Neutrophil (primary cell): Measurements from ENCODE around the gene COX8C.
A peak's percentile ranks its signal among the peaks of the same experiment; 100 is the strongest.

Source experiments
- H3K27ac ChIP-seq: fragments of 200-600 bp; sonication (generic); 2 replicates; pipeline ENCODE4 v1.5.1; 2016; ENCODE audit warnings: mild to moderate bottlenecking, moderate library complexity
- H3K27me3 ChIP-seq: fragments of 200-600 bp; sonication (generic); 2 replicates; pipeline ENCODE4 v1.6.0; 2016; ENCODE audit warnings: mild to moderate bottlenecking
- H3K36me3 ChIP-seq: fragments of 200-600 bp; sonication (generic); 2 replicates; pipeline ENCODE4 v1.5.1; 2017
- H3K4me1 ChIP-seq, 2 experiments: fragments of 200-600 bp in 1 of 2; sonication (generic) in 1 of 2; 1 replicate in 1 of 2; 2 replicates in 1 of 2; pipeline versions ENCODE4 v1.5.1 to v1.6.1; 2013 to 2016; ENCODE audit warnings: low read depth in 1 of 2, low read length in 1 of 2, mild to moderate bottlenecking in 1 of 2, moderate library complexity in 1 of 2; ENCODE audit not compliant: control insufficient read depth in 1 of 2, insufficient read depth in 1 of 2
- H3K4me3 ChIP-seq, 2 experiments: fragments of 200-600 bp in 1 of 2; sonication (generic) in 1 of 2; 1 replicate in 1 of 2; 2 replicates in 1 of 2; pipeline ENCODE4 v1.5.1; 2013 to 2016; ENCODE audit warnings: low read depth in 1 of 2, low read length in 1 of 2, mild to moderate bottlenecking in 1 of 2, moderate library complexity in 1 of 2
- H3K9me3 ChIP-seq: fragments of 200-600 bp; sonication (generic); 2 replicates; pipeline ENCODE4 v1.5.1; 2016
- CTCF ChIP-seq: fragments of 200-600 bp; sonication (generic); IDR thresholded peaks from 2 replicates; pipeline ENCODE4 v1.5.1; 2016; ENCODE audit warnings: antibody characterized with exemption

Gene COX8C

GRCh38 chr14:93330609-93331000 lies 16.4 kb upstream of the COX8C start:
- H3K9me3 ChIP-seq, result no peaks in the 10 kb centered on the region
- H3K4me1 ChIP-seq, result peaks cover 27 to 36% of the 10 kb centered on the region in 2 experiments
- no peaks in the 10 kb centered on the region for H3K27me3 ChIP-seq
- H3K4me3 ChIP-seq, result no peak overlapping the region
- H3K27ac ChIP-seq, result no peak overlapping the region
- no peak for TF ChIP-seq CTCF
- no peaks in the 10 kb centered on the region for H3K36me3 ChIP-seq

GRCh38 chr14:93331002-93331727 lies 15.8 kb upstream of the COX8C start:
- H3K4me3 ChIP-seq, result peak overlapping the region; percentile 69 to 86
- no peaks in the 10 kb centered on the region for H3K27me3 ChIP-seq
- H3K4me1 ChIP-seq, result peaks cover 27 to 36% of the 10 kb centered on the region in 2 experiments
- no peaks in the 10 kb centered on the region for H3K36me3 ChIP-seq
- no peaks in the 10 kb centered on the region for H3K9me3 ChIP-seq
- TF ChIP-seq CTCF, result no peak
- H3K27ac ChIP-seq, result peak overlapping the region; percentile 93

GRCh38 chr14:93331728-93332396 lies 15.1 kb upstream of the COX8C start:
- no peaks in the 10 kb centered on the region for H3K9me3 ChIP-seq
- H3K27me3 ChIP-seq, result no peaks in the 10 kb centered on the region
- H3K27ac ChIP-seq, result peak overlapping the region; percentile 93
- H3K4me1 ChIP-seq, result peaks cover 27 to 36% of the 10 kb centered on the region in 2 experiments
- peak overlapping the region; percentile 69 to 86 for H3K4me3 ChIP-seq
- no peaks in the 10 kb centered on the region for H3K36me3 ChIP-seq
- no peak for TF ChIP-seq CTCF

- Histone ChIP-seq H3K9me3 (no peaks in the 10 kb centered on the region), H3K27me3 (no peaks in the 10 kb centered on the region), H3K27ac (peak overlapping the region; percentile 93), H3K36me3 (no peaks in the 10 kb centered on the region), H3K4me1 (peaks cover 27 to 36% of the 10 kb centered on the region in 2 experiments), H3K4me3 (peak overlapping the region; percentile 69 to 86)
- no peak for TF ChIP-seq CTCF
Observed at GRCh38 chr14:93332397-93332852, 14.6 kb upstream of the COX8C start.

- Histone ChIP-seq H3K36me3 (no peaks in the 10 kb centered on the region), H3K4me3 (peak within 1 kb of the TSS; percentile 69 to 86), H3K4me1 (peaks cover 27 to 36% of the 10 kb centered on the region in 2 experiments), H3K27ac (peak within 1 kb of the TSS; percentile 93), H3K27me3 (no peaks in the 10 kb centered on the region), H3K9me3 (no peaks in the 10 kb centered on the region)
- TF ChIP-seq CTCF, result no peak
Observed at GRCh38 chr14:93332853-93333630, 13.9 kb upstream of the COX8C start, which contains the start of gene BTBD7. BTBD7 (minus strand) TSS chr14:93333036; CDS start chr14:93296051, 36,985 bp downstream.
